HCT116 (cell line): ENCODE data around the gene KDSR. TPM values are rescaled to one million over a fixed set of nuclear protein-coding genes. Genes with fewer than 3 reads are reported as not detected.

Experiments
- ATAC-seq: fragments of 200-7000 bp; cut with Tn5 transposase; 2 replicates; pipeline ENCODE4 v1.9.1; 2020; ENCODE audit warnings: mild to moderate bottlenecking, moderate library complexity
- BruUV-seq: library from RNA; stranded (reverse); fragments of 400-500 nt; replicated peaks from 2 replicates; lab custom pipeline; 2021; lab: Mats Ljungman, UMichigan
- CTCF ChIA-PET: fragments of 300-600 bp; sonication (Branson Sonifier 250); formaldehyde crosslinking; loops from one replicate; lab custom pipeline; 2021; ENCODE audit warnings: antibody characterized with exemption; lab: Charles Lee
- POLR2A ChIA-PET: fragments of 300-600, 350-600 bp; sonication (Branson Sonifier 250); formaldehyde crosslinking; loops from one replicate; lab custom pipeline; 2021; ENCODE audit warnings: antibody characterized with exemption; lab: Charles Lee
- RAD21 ChIA-PET, 2 experiments: fragments of 300-600 bp; sonication (Branson Sonifier 250); formaldehyde crosslinking; loops; one replicate each; lab custom pipeline; 2023; ENCODE audit warnings: low total read pairs in 2 of 2; ENCODE audit not compliant: uncharacterized antibody in 2 of 2, unreplicated experiment in 2 of 2, low non-redundant PET in 1 of 2; lab: Charles Lee
- DNase-seq: peaks from one replicate; pipeline ENCODE4 v3.0.0-alpha.2; 2010; ENCODE audit warnings: low read depth, low spot score
- H2AFZ ChIP-seq: fragments of 200-600 bp; shearing (Covaris generic), sonication (generic); 2 replicates; pipeline ENCODE4 v1.6.1; 2017; ENCODE audit warnings: low read depth, mixed run types, mixed read lengths, antibody characterized with exemption, low read length; ENCODE audit not compliant: poor library complexity, severe bottlenecking
- H3K27ac ChIP-seq: 2 replicates; pipeline ENCODE4 v1.5.1; 2012; ENCODE audit warnings: low read depth, low read length
- H3K27me3 ChIP-seq: fragments of 200-600 bp; sonication (generic); 2 replicates; pipeline ENCODE4 v1.6.1; 2016; ENCODE audit warnings: mixed run types, low read length, mixed read lengths; ENCODE audit not compliant: insufficient read depth
- H3K36me3 ChIP-seq, 2 experiments: fragments of 200-500 bp in 1 of 2; fragments of 200-600 bp in 1 of 2; sonication (Bioruptor generic) in 1 of 2; sonication (generic) in 1 of 2; 2 replicates each; pipeline versions ENCODE4 v1.5.1 to v1.6.1; 2014 to 2016; ENCODE audit warnings: low read length in 2 of 2, inconsistent platforms in 1 of 2, mixed read lengths in 1 of 2, mixed run types in 1 of 2; ENCODE audit not compliant: insufficient read depth in 2 of 2, control insufficient read depth in 1 of 2
- H3K4me1 ChIP-seq, 2 experiments: fragments of 200-600 bp in 1 of 2; sonication (generic) in 1 of 2; 2 replicates each; pipeline versions ENCODE4 v1.5.1 to v1.6.1; 2012 to 2017; ENCODE audit warnings: low read length in 2 of 2, inconsistent platforms in 1 of 2, mild to moderate bottlenecking in 1 of 2, mixed read lengths in 1 of 2, mixed run types in 1 of 2, moderate library complexity in 1 of 2; ENCODE audit not compliant: insufficient read depth in 2 of 2, control insufficient read depth in 1 of 2
- H3K4me2 ChIP-seq: fragments of 200-600 bp; sonication (generic); 2 replicates; pipeline ENCODE4 v1.6.1; 2017; ENCODE audit warnings: mixed run types, low read length, mixed read lengths
- H3K4me3 ChIP-seq, 2 experiments: fragments of 200-600 bp in 1 of 2; sonication (generic) in 1 of 2; replicated peaks in 1 of 2; 2 replicates each; pipeline ENCODE4 v1.5.1; 2011 to 2016; ENCODE audit warnings: low read length in 2 of 2, control low read depth in 1 of 2, low read depth in 1 of 2, mild to moderate bottlenecking in 1 of 2, mixed read lengths in 1 of 2, mixed run types in 1 of 2
- H3K79me2 ChIP-seq: fragments of 200-600 bp; sonication (generic); 2 replicates; pipeline ENCODE4 v1.6.1; 2017; ENCODE audit warnings: mild to moderate bottlenecking, mixed run types, low read length, moderate library complexity, mixed read lengths; ENCODE audit not compliant: insufficient read depth
- H3K9ac ChIP-seq: fragments of 200-600 bp; sonication (generic); 2 replicates; pipeline ENCODE4 v1.6.1; 2016; ENCODE audit warnings: low read length, mixed read lengths
- H3K9me2 ChIP-seq: fragments of 200-600 bp; sonication (generic), shearing (Covaris generic); 2 replicates; pipeline ENCODE4 v1.6.1; 2017; ENCODE audit warnings: mixed run types, mild to moderate bottlenecking, moderate library complexity; ENCODE audit not compliant: insufficient read depth
- H3K9me3 ChIP-seq, 2 experiments: fragments of 200-500 bp in 1 of 2; fragments of 200-600 bp in 1 of 2; sonication (Bioruptor generic) in 1 of 2; sonication (generic) in 1 of 2; 2 replicates each; pipeline ENCODE4 v1.6.1; 2014 to 2017; ENCODE audit warnings: low read length in 2 of 2, mixed read lengths in 2 of 2, inconsistent platforms in 1 of 2, low read depth in 1 of 2, mild to moderate bottlenecking in 1 of 2, mixed run types in 1 of 2, moderate library complexity in 1 of 2; ENCODE audit not compliant: control insufficient read depth in 1 of 2, insufficient read depth in 1 of 2
- H4K20me1 ChIP-seq: fragments of 200-600 bp; sonication (generic), shearing (Covaris generic); 2 replicates; pipeline ENCODE4 v1.6.1; 2017; ENCODE audit warnings: mixed run types, mild to moderate bottlenecking, moderate library complexity; ENCODE audit not compliant: insufficient read depth
- CEBPB ChIP-seq: IDR thresholded peaks from 2 replicates; pipeline ENCODE4 v1.6.1; 2012; ENCODE audit warnings: low read depth
- CTCF ChIP-seq, 3 experiments: fragments of 200-600 bp in 1 of 3; sonication (generic) in 1 of 3; IDR thresholded peaks in 2 of 3; conservative IDR thresholded peaks in 1 of 3; 2 replicates each; pipeline ENCODE4 v1.5.1; 2012 to 2017; ENCODE audit warnings: low read depth in 2 of 3, low read length in 2 of 3, antibody characterized with exemption in 1 of 3, borderline replicate concordance in 1 of 3, control low read depth in 1 of 3, mild to moderate bottlenecking in 1 of 3, mixed read lengths in 1 of 3, mixed run types in 1 of 3, moderate library complexity in 1 of 3; ENCODE audit not compliant: insufficient read depth in 1 of 3
- EGR1 ChIP-seq: IDR thresholded peaks from 2 replicates; pipeline ENCODE4 v1.6.1; 2012; ENCODE audit warnings: low read depth
- ELF1 ChIP-seq: IDR thresholded peaks from 2 replicates; pipeline ENCODE4 v1.6.1; 2012; ENCODE audit warnings: low read depth, borderline replicate concordance
- EZH2 ChIP-seq: fragments of 200-600 bp; sonication (generic); IDR thresholded peaks from 2 replicates; pipeline ENCODE4 v1.6.1; 2017; ENCODE audit warnings: antibody characterized with exemption, mixed run types
- EZH2phosphoT487 ChIP-seq: fragments of 200-600 bp; IDR thresholded peaks from 2 replicates; pipeline ENCODE4 v1.6.1; 2018; ENCODE audit warnings: antibody characterized with exemption, borderline replicate concordance
- JUND ChIP-seq: IDR thresholded peaks from 2 replicates; pipeline ENCODE4 v1.6.1; 2012
- MAX ChIP-seq: IDR thresholded peaks from 2 replicates; pipeline ENCODE4 v1.6.1; 2012
- POLR2A ChIP-seq: IDR thresholded peaks from 2 replicates; pipeline ENCODE4 v1.7.0; 2011; ENCODE audit warnings: borderline replicate concordance; ENCODE audit not compliant: insufficient read depth, insufficient read length; ENCODE audit errors: extremely low read depth
- POLR2AphosphoS5 ChIP-seq: IDR thresholded peaks from 2 replicates; pipeline ENCODE4 v1.6.1; 2011; ENCODE audit warnings: mild to moderate bottlenecking, low read depth, low read length, moderate library complexity
- REST ChIP-seq: IDR thresholded peaks from 2 replicates; pipeline ENCODE4 v1.6.1; 2012; ENCODE audit warnings: low read depth
- intact Hi-C: fragments of 100-400 bp; cut with micrococcal nuclease; formaldehyde crosslinking; loops from 2 replicates; pipeline ENCODE4 v1.10.0; 2022
- total RNA-seq: library from RNA; stranded (reverse); gene quantifications from one replicate; pipeline ENCODE4 v1.2.1, GENCODE V29; 2021; ENCODE audit not compliant: unreplicated experiment

Gene KDSR
- total RNA-seq, 1 experiment from 2014 or later, result 68.6 TPM

GRCh38 chr18:63331105-63331504 lies 35.9 kb downstream of the KDSR start:
- RAD21 ChIA-PET, result no interaction called here
- Histone ChIP-seq H3K4me2 (no peak overlapping the region), H2AFZ (no peak overlapping the region), H3K27me3 (no peaks in the 10 kb centered on the region), H3K36me3 (peaks cover 11 to 26% of the 10 kb centered on the region in 2 experiments; a peak in 2 of 4 replicates), H3K9me2 (no peaks in the 10 kb centered on the region), H3K9ac (no peak overlapping the region), H3K4me3 (no peak overlapping the region), H3K4me1 (peaks cover 3 to 5% of the 10 kb centered on the region in 2 experiments), H3K79me2 (no peaks in the 10 kb centered on the region)
- BruUV-seq, result no TSS peak
- ATAC-seq (no peak), DNase-seq (no peak)
- POLR2A ChIA-PET, result no interaction called here
- intact Hi-C loops, result no loop called here
- no peak for TF ChIP-seq ELF1
- no peak for TF ChIP-seq MAX
- TF ChIP-seq POLR2A, result no peak
- TF ChIP-seq EZH2, result no peak
- TF ChIP-seq CTCF (IDR thresholded peaks at IDR 0.05 in 2 of 3, conservative IDR thresholded peaks at IDR 0.05 in 1 of 3; ENCODE audit: borderline replicate concordance in 1 of 3, insufficient read depth in 1 of 3, low read depth in 2 of 3, low read length in 2 of 3), result no peak
- no peak for TF ChIP-seq EZH2phosphoT487
- TF ChIP-seq EGR1, result no peak
- TF ChIP-seq JUND, result no peak
- no peak for TF ChIP-seq REST
- TF ChIP-seq POLR2AphosphoS5, result no peak
- TF ChIP-seq CEBPB, result no peak
- TF ChIP-seq, all 23 proteins: peak for 0
- no peak overlapping the region for H3K27ac ChIP-seq
- H3K9me3 ChIP-seq, result no peaks in the 10 kb centered on the region
- CTCF ChIA-PET, result interaction anchor here (0.7 kb wide), 1 partner anchor 546 kb away, joined by 3 read pairs; no protein-coding TSS in a partner anchor
- H4K20me1 ChIP-seq, result no peaks in the 10 kb centered on the region
